PC-3 (cell line): ENCODE measurements around the gene CFD.

Source experiments
- EZH2phosphoT487 ChIP-seq: fragments of 300-600 bp; sonication (generic); IDR thresholded peaks from 2 replicates; pipeline ENCODE4 v1.6.1; 2018; ENCODE audit warnings: mild to moderate bottlenecking, antibody characterized with exemption, low read length, borderline replicate concordance
- TF ChIP-seq, protein P1 (sequence below): fragments of 300-600 bp; sonication (generic); conservative IDR thresholded peaks from 2 replicates; pipeline ENCODE4 v1.5.1; 2017; ENCODE audit warnings: antibody characterized with exemption, low read depth, mild to moderate bottlenecking, low read length

DNA sequence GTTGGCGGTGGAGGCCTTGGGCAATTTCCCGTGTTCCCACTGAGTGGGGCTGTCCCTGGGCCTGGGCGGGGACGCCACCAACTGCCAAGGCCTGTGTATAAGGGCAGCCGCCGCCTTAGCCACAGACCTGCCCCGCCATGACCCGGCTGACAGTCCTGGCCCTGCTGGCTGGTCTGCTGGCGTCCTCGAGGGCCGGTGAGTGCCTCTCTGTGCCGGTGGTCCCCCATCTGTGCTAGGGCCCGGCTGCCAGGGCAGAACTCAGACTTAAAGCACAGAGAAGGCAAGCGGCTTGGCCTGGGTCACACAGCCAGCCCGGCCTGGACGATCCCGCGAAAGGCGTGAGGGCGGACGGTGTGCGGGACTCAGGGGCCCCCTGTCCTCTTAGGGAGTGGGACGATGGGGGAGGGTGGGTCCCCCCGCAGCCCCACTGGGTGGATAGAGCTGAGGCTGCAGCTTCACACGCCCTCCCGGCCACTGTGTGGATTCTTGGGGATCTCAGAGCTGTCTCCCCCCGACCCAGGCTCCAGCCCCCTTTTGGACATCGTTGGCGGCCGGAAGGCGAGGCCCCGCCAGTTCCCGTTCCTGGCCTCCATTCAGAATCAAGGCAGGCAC is 31.6 kb upstream of the CFD start, which contains the start of gene AZU1:
- TF ChIP-seq, protein P1, sequence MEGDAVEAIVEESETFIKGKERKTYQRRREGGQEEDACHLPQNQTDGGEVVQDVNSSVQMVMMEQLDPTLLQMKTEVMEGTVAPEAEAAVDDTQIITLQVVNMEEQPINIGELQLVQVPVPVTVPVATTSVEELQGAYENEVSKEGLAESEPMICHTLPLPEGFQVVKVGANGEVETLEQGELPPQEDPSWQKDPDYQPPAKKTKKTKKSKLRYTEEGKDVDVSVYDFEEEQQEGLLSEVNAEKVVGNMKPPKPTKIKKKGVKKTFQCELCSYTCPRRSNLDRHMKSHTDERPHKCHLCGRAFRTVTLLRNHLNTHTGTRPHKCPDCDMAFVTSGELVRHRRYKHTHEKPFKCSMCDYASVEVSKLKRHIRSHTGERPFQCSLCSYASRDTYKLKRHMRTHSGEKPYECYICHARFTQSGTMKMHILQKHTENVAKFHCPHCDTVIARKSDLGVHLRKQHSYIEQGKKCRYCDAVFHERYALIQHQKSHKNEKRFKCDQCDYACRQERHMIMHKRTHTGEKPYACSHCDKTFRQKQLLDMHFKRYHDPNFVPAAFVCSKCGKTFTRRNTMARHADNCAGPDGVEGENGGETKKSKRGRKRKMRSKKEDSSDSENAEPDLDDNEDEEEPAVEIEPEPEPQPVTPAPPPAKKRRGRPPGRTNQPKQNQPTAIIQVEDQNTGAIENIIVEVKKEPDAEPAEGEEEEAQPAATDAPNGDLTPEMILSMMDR: no peak
- TF ChIP-seq EZH2phosphoT487: no peak
